ENCODE data around the gene SEPTIN8.
"Not testable (repeated sequence)": the region's sequence is repeated elsewhere in the genome, so short reads cannot be mapped to it uniquely, and the experiment has no call there.

DNA sequence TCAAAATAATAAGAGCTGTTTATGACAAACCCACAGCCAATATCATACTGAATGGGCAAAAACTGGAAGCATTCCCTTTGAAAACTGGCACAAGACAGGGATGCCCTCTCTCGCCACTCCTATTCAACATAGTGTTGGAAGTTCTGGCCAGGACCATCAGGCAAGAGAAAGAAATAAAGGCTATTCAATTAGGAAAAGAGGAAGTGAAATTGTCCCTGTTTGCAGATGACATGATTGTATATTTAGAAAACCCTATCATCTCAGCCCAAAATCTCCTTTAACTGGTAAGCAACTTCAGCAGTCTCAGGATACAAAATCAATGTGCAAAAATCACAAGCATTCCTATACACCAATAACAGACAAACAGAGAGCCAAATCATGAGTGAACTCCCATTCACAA, 27.2 kb upstream of the SEPTIN8 start:
- not testable (repeated sequence) for TF ChIP-seq SP1 (IDR thresholded peaks at IDR 0.05); FOXA1 (IDR thresholded peaks at IDR 0.05); ZNF384 (IDR thresholded peaks at IDR 0.05); ARNT (IDR thresholded peaks at IDR 0.05); SUZ12 (IDR thresholded peaks at IDR 0.05); ELF4 (IDR thresholded peaks at IDR 0.05); FOXK2 (IDR thresholded peaks at IDR 0.05); CTBP1 (IDR thresholded peaks at IDR 0.05; ENCODE audit: borderline replicate concordance); NFRKB (IDR thresholded peaks at IDR 0.05)

Measured in HEK293T (cell line).